Omental fat pad (tissue), 4 donors: ENCODE data around the gene ORC6. TPM values are rescaled to one million over a fixed set of nuclear protein-coding genes. Genes with fewer than 3 reads are reported as not detected.

Experiments
- ATAC-seq: fragments of 150-250 bp; one replicate; pipeline ENCODE4 v1.9.1; 2016; ENCODE audit warnings: mild to moderate bottlenecking, moderate library complexity; ENCODE audit not compliant: low FRiP score
- DNase-seq: peaks from one replicate; pipeline ENCODE4 v3.0.0-alpha.2; 2019; ENCODE audit warnings: low spot score
- CTCF ChIP-seq, 3 donors: fragments of 450-650 bp; IDR thresholded peaks; one replicate each; pipeline ENCODE4 v1.5.1; 2016 to 2017; ENCODE audit warnings: antibody characterized with exemption in 3 of 3, mild to moderate bottlenecking in 3 of 3, moderate library complexity in 2 of 3
- total RNA-seq, 4 donors: library from RNA; depleted of rRNA; stranded (reverse); fragments of >200 nt; gene quantifications; one replicate each; pipeline ENCODE4 v1.1.0, GENCODE V29; 2016

The ORC6 gene
- total RNA-seq, 4 donors from 2014 or later: 0.63 to 3.1 (median 1.5) TPM

DNA sequence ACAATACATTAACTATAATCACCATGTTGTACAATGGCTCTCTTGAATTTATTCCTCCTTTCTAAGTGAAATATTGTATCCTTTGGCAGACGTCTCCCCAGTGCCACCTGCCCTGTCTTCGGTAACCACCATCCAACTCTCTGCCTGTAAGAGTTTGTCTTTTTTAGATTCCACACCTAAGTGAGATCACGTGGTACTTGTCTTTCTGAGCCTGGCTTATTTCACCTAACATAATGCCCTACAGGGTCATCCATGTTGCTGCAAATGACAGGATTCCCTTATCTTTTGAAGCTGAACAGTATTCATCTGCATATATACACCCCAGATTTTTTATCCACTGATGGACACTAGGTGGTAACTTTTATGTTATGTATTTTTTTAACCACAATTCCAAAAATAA, 24.2 kb downstream of the ORC6 start:
- ATAC-seq (no peak), DNase-seq (no peak)
- TF ChIP-seq CTCF (IDR thresholded peaks at IDR 0.05): no peak

DNA sequence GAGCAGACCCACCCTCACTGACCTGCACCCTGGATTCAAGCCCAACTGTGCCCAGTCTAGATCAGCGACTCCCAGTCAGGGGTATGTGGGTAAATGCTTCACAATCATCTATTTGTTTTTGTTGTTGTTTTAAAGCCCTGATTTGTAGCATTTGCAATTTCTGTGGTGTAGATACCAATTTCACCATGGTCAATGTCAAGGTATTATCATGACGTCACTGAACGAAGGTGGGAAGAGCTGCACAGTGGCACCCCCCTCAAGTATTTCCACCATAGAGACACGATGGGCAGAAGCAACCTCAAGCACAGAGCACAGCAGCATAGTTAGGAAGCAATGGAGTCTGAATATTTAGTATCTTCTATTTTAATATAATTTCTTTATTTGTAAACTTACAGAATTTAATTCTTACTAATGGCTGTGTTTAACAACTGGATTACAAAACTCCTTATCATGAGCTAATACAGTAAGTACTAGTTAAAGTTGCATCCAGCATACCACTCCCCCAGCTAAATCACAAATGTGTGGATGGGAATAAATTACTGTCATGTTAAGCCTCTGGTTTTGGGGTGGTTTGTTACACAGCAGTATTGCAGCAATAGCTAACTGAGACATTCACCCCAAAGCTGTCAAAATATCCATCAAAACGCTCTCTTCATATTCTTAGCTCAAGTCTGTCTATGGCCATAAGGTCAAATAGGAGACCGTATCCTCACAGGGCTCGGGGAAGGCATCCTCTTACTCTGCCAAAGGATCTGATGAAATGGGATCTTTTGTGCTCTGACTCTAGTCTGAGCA, 25.5 kb downstream of the ORC6 start:
- DNase-seq (no peak), ATAC-seq (no peak)
- no peak for TF ChIP-seq CTCF (IDR thresholded peaks at IDR 0.05)

DNA sequence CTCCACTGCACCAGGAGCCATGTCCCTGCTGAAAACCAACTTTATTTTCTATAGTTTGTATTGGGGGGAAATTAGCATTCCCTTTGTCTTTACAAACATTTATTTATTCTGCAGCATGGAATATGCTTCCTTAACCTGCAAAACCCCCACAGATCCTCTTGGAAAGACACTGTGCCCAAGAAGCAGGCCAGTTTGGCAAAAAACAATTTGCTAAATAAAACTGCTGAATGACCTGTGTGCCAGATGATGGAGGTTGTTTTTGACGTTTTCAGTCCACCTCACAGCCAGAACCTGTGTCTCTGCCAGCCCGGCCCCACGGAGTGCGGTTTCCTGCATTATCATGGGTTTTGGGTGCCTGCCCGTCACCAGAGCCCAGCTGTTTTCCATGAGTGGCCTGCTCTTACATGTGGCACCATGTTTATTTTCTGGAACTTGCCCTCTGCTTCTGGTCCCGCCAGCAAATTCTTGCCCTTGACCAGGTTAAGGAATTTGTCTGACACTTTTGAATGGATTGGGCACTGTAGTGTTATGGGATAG, 26.4 kb downstream of the ORC6 start:
- DNase-seq (no peak), ATAC-seq (no peak)
- TF ChIP-seq CTCF (IDR thresholded peaks at IDR 0.05): no peak

- no peak for ATAC-seq
- TF ChIP-seq CTCF (IDR thresholded peaks at IDR 0.05): no peak
- no peak for DNase-seq
These were observed 28.2 kb downstream of the ORC6 start for GRCh38 chr16:46717692-46718091.

DNA sequence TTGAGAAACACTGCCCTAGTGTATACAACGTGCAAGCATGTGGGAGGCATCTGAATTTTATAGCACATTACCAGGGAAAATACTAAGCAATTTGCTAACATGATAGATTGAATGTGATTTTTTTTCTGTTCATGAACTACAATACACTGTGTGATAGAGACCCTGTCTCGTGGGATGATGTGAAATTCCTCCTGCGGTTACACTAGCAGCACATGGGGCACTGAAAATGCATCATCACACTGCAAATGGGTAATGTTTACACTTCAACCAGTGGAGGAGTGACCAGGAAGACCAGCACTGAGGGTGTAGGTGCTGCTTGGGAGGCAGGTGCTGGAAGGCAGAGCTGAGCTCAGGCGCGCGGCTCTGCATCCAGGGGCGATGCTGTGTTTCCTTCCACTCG, 28.8 kb downstream of the ORC6 start:
- no peak for ATAC-seq

DNA sequence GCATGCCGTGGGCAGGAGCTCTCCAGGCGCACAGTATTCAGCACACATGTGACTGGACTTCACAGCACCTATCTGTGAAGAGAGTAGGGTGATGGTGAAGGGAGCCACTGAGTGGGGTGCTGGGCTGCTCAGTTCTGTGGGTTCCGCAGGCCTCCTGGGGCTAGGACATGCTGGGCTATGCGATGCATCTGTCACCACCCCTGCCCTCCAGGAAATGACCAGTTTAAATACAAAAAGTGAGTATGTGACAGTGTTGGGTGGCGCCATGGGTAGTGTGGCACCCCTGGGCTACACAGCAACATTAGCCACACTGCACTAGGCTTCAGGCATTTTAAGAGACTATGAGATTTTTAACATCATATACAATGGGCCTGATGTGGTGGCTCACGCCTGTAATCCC, 30.1 kb downstream of the ORC6 start:
- no peak for TF ChIP-seq CTCF (IDR thresholded peaks at IDR 0.05)
- ATAC-seq: no peak
- DNase-seq: no peak

More for the DNA sequence above, 28.8 kb downstream of the ORC6 start:
- DNase-seq: no peak
- no peak for TF ChIP-seq CTCF (IDR thresholded peaks at IDR 0.05)

DNA sequence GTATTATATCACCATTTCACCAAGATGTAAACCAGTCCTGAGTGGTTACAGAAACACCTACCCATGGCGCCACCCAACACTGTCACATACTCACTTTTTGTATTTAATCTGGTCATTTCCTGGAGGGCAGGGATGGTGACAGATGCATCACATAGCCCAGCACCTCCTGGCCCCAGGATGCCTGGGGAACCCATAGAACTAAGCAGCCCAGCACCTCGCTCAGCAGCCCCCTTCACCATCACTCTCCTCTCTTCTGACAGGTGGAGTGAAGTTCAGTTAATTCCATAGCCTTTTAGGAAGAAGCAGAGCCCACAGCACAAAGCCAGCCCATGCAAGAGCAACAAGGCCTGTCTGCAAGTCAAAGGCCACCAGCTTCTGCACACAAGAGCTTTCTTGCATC, 31.2 kb downstream of the ORC6 start:
- DNase-seq (no peak), ATAC-seq (no peak)
- no peak for TF ChIP-seq CTCF (IDR thresholded peaks at IDR 0.05)
